Type B pancreatic cell (in vitro differentiated cells): ENCODE results near the gene PPM1A. TPM values are rescaled to one million over a fixed set of nuclear protein-coding genes. Genes with fewer than 3 reads are reported as not detected.
"Not testable (repeated sequence)": the region's sequence is repeated elsewhere in the genome, so short reads cannot be mapped to it uniquely, and the experiment has no call there.

Experiments used
- DNase-seq: peaks from one replicate; pipeline ENCODE4 v3.0.0; 2021; ENCODE audit warnings: mixed read lengths; ENCODE audit not compliant: unreplicated experiment; ENCODE audit errors: extremely low spot score
- H3K27ac Mint-ChIP-seq: 2 replicates; pipeline ENCODE4 v1.8.0; 2021; ENCODE audit warnings: mild to moderate bottlenecking, mixed read lengths
- H3K27me3 Mint-ChIP-seq: 2 replicates; pipeline ENCODE4 v1.8.0; 2021; ENCODE audit warnings: mixed read lengths
- H3K36me3 Mint-ChIP-seq: 2 replicates; pipeline ENCODE4 v1.8.0; 2021; ENCODE audit warnings: mixed read lengths
- H3K4me1 Mint-ChIP-seq: one replicate; pipeline ENCODE4 v1.8.0; 2021; ENCODE audit warnings: mixed read lengths; ENCODE audit not compliant: unreplicated experiment
- H3K4me3 Mint-ChIP-seq: 2 replicates; pipeline ENCODE4 v1.8.0; 2021; ENCODE audit warnings: mild to moderate bottlenecking, mixed read lengths
- H3K9me3 Mint-ChIP-seq: 2 replicates; pipeline ENCODE4 v1.8.0; 2021; ENCODE audit warnings: mixed read lengths
- total RNA-seq: library from RNA; stranded (reverse); gene quantifications from 2 replicates; pipeline ENCODE4 v1.2.1, GENCODE V29; 2021; ENCODE audit warnings: low replicate concordance
- TF ChIP-seq, protein P1 (sequence below): fragments of 200-600 bp; sonication (generic); conservative IDR thresholded peaks from 2 replicates; pipeline ENCODE4 v1.5.0; 2021; ENCODE audit warnings: antibody characterized with exemption, mild to moderate bottlenecking

The PPM1A gene
- total RNA-seq, 1 donor from 2014 or later: 34.5 TPM

DNA sequence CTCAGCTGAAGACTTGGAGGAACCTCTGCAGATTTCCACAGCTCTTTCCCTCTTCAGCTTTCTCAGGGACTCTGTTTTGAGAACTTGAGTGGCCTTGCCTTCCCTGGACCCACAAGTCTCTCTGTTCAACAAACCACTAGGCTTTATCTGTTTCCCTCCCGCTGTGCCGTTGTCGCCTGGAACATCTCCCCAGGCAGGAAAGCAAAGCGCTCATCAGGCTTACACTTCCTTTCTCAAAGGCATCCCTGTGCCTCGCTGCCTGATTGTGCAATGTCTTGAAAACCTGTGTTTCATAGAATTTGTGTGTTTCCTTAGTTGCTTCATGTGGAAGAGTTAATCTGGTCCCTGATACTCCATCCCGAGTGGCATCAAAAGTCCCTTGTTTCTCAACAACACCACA is 64.1 kb downstream of the PPM1A start:
- no peak for DNase-seq
- Mint-ChIP-seq H3K9me3 (no peaks in the 10 kb centered on the region), H3K27ac (no peak overlapping the region), H3K4me3 (no peak overlapping the region), H3K27me3 (peaks cover 6% of the 10 kb centered on the region), H3K36me3 (no peaks in the 10 kb centered on the region), H3K4me1 (peaks cover 17% of the 10 kb centered on the region)
- TF ChIP-seq, protein P1, sequence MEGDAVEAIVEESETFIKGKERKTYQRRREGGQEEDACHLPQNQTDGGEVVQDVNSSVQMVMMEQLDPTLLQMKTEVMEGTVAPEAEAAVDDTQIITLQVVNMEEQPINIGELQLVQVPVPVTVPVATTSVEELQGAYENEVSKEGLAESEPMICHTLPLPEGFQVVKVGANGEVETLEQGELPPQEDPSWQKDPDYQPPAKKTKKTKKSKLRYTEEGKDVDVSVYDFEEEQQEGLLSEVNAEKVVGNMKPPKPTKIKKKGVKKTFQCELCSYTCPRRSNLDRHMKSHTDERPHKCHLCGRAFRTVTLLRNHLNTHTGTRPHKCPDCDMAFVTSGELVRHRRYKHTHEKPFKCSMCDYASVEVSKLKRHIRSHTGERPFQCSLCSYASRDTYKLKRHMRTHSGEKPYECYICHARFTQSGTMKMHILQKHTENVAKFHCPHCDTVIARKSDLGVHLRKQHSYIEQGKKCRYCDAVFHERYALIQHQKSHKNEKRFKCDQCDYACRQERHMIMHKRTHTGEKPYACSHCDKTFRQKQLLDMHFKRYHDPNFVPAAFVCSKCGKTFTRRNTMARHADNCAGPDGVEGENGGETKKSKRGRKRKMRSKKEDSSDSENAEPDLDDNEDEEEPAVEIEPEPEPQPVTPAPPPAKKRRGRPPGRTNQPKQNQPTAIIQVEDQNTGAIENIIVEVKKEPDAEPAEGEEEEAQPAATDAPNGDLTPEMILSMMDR: no peak

DNA sequence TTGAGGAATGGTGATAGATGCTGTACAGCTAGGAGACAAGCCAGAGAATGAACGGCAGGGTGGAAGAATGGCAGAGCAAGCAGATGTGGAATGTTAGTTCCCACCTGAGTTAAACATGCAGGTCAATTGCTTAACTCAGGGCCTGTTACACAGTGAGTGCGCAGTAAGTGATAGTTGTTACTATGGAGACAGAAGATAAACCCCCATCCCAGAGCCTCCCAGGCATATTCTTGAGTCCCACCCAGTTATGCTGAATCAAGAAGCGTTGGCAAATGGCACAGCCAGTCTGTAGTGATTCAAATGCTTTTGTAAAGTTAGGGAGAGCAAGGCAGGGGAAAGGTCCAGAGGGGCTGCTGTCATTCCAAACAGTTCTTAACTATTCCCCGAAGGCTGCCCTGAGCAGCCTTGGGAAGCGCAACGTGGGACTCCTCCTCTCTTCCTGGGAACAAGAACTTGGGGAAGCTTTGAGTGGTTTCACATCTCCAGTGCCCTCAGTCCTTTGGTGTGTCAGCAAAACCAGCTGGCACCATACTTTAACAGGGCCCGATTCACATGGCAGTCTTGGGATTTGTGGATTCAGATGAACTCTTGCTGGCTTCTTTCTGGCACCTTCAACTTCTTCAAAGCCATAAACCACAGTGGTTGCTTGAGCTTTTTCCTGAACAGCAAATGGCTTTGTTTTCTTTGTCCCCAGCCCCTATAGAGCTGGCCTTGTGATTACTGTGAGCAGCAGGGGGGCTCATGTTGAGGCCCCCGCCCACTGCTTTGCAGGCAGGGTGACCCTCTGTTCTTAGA is 66.4 kb downstream of the PPM1A start:
- no peaks in the 10 kb centered on the region for H3K9me3 Mint-ChIP-seq
- no peak overlapping the region for H3K27ac Mint-ChIP-seq
- peaks cover 14% of the 10 kb centered on the region for H3K27me3 Mint-ChIP-seq
- H3K4me3 Mint-ChIP-seq: no peak overlapping the region
- H3K4me1 Mint-ChIP-seq: peaks cover 9% of the 10 kb centered on the region
- no peaks in the 10 kb centered on the region for H3K36me3 Mint-ChIP-seq
- no peak for DNase-seq
- TF ChIP-seq, protein P1: no peak

DNA sequence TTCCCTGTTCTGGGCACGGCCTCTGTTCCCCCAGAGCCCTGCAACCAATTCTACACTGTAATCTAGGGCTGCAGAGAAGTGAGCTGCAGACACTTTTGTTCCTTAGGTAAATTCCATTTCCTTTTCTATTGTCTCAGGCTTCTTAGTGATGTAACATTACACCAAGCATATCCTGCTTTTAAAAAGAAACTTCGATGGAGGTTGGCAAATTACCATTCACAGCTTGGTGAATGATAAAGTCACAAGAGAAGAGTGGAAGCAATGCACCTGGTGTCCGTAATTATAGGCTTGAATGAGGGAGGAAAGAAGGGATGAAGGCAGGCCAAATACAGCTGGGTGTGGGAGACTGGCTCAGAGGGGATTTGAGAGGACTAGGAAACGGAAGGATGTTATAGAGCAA is 68.6 kb downstream of the PPM1A start:
- H3K4me1 Mint-ChIP-seq: no peaks in the 10 kb centered on the region
- H3K4me3 Mint-ChIP-seq: no peak overlapping the region
- H3K36me3 Mint-ChIP-seq: no peaks in the 10 kb centered on the region
- peaks cover 11% of the 10 kb centered on the region for H3K27me3 Mint-ChIP-seq
- H3K9me3 Mint-ChIP-seq: no peaks in the 10 kb centered on the region
- TF ChIP-seq, protein P1: no peak
- no peak overlapping the region for H3K27ac Mint-ChIP-seq
- DNase-seq: no peak

DNA sequence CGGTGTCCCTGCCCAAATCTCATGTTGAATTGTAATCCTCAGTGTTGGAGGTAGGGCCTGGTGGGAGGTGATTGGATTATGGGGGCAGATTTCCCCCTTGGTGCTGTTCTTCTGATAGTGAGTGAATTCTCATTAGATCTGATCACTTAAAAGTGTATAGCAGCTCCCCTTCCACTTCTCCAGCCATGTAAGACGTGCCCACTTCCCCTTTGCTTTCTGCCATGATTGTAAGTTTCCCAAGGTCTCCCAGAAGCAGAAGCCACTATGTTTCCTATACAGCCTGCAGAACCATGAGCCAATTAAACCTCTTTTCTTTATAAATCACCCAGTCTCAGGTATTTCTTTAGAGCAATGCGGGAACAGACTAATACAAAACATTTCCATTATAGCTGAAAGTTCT is 71.8 kb downstream of the PPM1A start:
- not testable (repeated sequence) for H3K4me1 Mint-ChIP-seq, H3K36me3 Mint-ChIP-seq, H3K4me3 Mint-ChIP-seq, H3K9me3 Mint-ChIP-seq, H3K27ac Mint-ChIP-seq, DNase-seq
- peaks cover 15% of the 10 kb centered on the region for H3K27me3 Mint-ChIP-seq

DNA sequence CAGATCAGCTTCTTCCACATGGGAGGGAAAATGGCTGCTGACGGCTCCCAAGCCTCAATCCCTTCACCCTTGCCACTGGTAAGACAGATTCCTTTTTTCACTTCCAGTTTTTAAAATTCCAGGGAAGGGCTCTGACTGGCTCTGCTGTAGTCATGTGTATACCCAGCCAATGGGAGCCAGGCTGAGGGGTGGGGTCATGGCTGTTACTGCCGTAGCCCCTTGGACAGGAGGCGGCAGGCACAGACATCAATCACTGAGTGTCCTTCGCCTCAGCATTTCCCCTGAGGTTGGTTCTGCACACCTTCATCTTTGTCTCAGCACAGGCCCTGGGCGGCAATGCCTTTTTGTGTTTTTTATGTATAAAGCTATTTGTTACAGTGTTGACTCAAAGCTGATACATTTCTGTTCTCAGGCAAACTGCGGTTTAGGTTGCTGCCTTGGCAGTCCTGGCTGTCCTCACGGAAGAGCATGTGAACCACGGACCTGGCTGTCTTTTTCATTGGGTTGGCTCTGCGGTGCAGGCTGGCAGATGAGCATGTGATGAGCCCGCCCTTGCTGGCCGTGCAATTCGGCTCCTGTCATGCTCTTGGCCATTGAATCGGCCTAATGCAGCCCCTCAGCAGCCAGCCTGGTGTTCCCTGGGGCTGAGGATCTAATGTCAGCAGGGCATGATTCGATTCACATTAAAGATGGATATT is 74.3 kb downstream of the PPM1A start:
- TF ChIP-seq, protein P1: no peak
- Mint-ChIP-seq H3K27ac (no peak overlapping the region), H3K27me3 (peaks cover 32% of the 10 kb centered on the region), H3K4me1 (peaks cover 4% of the 10 kb centered on the region), H3K9me3 (no peaks in the 10 kb centered on the region), H3K4me3 (no peak overlapping the region), H3K36me3 (no peaks in the 10 kb centered on the region)
- no peak for DNase-seq

DNA sequence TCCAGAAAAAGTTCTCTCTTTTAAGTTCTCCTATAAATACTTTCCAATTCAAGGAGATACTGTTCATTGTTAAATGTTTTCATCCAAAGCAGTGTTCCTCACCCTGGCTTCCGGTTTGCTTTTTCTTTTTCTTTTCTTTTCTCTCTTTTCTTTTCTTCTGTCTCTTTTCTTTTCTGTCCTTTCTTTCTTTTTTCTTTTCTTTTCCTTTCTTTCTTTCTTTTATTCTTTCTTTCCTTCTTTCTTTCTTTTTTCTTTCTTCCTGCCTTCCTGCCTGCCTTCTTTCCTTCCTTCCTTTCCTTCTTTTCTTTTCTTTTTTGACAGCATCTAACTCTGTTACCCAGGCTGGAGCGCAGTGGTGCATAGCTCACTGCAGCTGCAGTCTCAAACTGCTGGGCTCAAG is 75.8 kb downstream of the PPM1A start:
- no peak for DNase-seq
- TF ChIP-seq, protein P1: no peak
- peaks cover 38% of the 10 kb centered on the region for H3K27me3 Mint-ChIP-seq
- no peak overlapping the region for H3K27ac Mint-ChIP-seq
- no peak overlapping the region for H3K4me3 Mint-ChIP-seq
- H3K9me3 Mint-ChIP-seq: no peaks in the 10 kb centered on the region
- peaks cover 4% of the 10 kb centered on the region for H3K4me1 Mint-ChIP-seq
- H3K36me3 Mint-ChIP-seq: no peaks in the 10 kb centered on the region
